Stomach smooth muscle (tissue), 2 donors: Measurements from ENCODE around the gene CUBN.

Experiments
- H3K27ac ChIP-seq: one replicate; pipeline ENCODE4 v1.7.0; 2013; ENCODE audit warnings: mild to moderate bottlenecking, low read length, inconsistent platforms
- H3K27me3 ChIP-seq, 2 donors: one replicate each; pipeline ENCODE4 v1.7.0; 2013; ENCODE audit warnings: low read length in 2 of 2; ENCODE audit not compliant: insufficient read depth in 2 of 2, control insufficient read depth in 1 of 2
- H3K36me3 ChIP-seq, 2 donors: one replicate each; pipeline ENCODE4 v1.7.0; 2013; ENCODE audit warnings: low read length in 2 of 2; ENCODE audit not compliant: control insufficient read depth in 2 of 2, insufficient read depth in 2 of 2
- H3K4me1 ChIP-seq: one replicate; pipeline ENCODE4 v1.7.0; 2013; ENCODE audit warnings: low read length; ENCODE audit not compliant: control insufficient read depth, insufficient read depth
- H3K4me3 ChIP-seq, 2 donors: one replicate each; pipeline ENCODE4 v1.7.0; 2013; ENCODE audit warnings: low read length in 2 of 2
- H3K9ac ChIP-seq, 2 donors: one replicate each; pipeline ENCODE4 v1.7.0; 2013; ENCODE audit warnings: low read length in 2 of 2, mild to moderate bottlenecking in 1 of 2
- H3K9me3 ChIP-seq, 2 donors: one replicate each; pipeline ENCODE4 v1.7.0; 2013; ENCODE audit warnings: low read length in 2 of 2; ENCODE audit not compliant: control insufficient read depth in 2 of 2
- donor health status: healthy.
- donor health status: Pancreatic carcinoma.

CUBN gene

GRCh38 chr10:16934461-16934860, 195.2 kb downstream of the CUBN start:
- no peak overlapping the region for H3K27ac ChIP-seq
- no peaks in the 10 kb centered on the region for H3K36me3 ChIP-seq
- no peak overlapping the region for H3K4me3 ChIP-seq
- H3K27me3 ChIP-seq: no peaks in the 10 kb centered on the region
- no peaks in the 10 kb centered on the region for H3K4me1 ChIP-seq
- no peak overlapping the region for H3K9ac ChIP-seq
- no peaks in the 10 kb centered on the region for H3K9me3 ChIP-seq

GRCh38 chr10:16933783-16934182, 195.8 kb downstream of the CUBN start:
- no peaks in the 10 kb centered on the region for H3K9me3 ChIP-seq
- H3K9ac ChIP-seq: no peak overlapping the region
- no peaks in the 10 kb centered on the region for H3K36me3 ChIP-seq
- no peak overlapping the region for H3K27ac ChIP-seq
- no peaks in the 10 kb centered on the region for H3K4me1 ChIP-seq
- H3K27me3 ChIP-seq: no peaks in the 10 kb centered on the region
- H3K4me3 ChIP-seq: no peak overlapping the region

DNA sequence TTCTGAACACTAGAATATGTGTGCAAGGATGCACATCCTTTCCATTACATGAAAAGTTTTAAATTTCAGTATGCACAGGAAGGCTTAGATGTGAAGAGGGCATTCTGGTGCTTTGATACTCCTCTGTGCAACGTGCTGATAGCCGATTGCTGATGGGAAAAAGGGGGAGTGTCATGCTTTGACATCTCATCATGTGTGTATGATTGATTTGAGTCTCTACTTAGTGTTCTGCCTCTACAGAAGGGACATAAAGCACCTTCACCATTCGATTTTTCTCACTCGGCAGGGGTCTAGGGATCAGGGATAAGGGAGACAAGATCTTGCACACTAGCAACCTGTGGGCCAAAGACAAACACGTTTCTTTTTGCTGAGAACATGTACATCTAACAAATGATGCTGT, 197.7 kb downstream of the CUBN start:
- Histone ChIP-seq H3K9me3 (no peaks in the 10 kb centered on the region), H3K4me3 (no peak overlapping the region), H3K27me3 (no peaks in the 10 kb centered on the region), H3K36me3 (no peaks in the 10 kb centered on the region), H3K27ac (no peak overlapping the region), H3K9ac (no peak overlapping the region), H3K4me1 (no peaks in the 10 kb centered on the region)

GRCh38 chr10:16930540-16930939, 199.1 kb downstream of the CUBN start:
- Histone ChIP-seq H3K4me3 (no peak overlapping the region), H3K27ac (no peak overlapping the region), H3K9me3 (no peaks in the 10 kb centered on the region), H3K4me1 (no peaks in the 10 kb centered on the region), H3K27me3 (no peaks in the 10 kb centered on the region), H3K36me3 (no peaks in the 10 kb centered on the region), H3K9ac (no peak overlapping the region)

DNA sequence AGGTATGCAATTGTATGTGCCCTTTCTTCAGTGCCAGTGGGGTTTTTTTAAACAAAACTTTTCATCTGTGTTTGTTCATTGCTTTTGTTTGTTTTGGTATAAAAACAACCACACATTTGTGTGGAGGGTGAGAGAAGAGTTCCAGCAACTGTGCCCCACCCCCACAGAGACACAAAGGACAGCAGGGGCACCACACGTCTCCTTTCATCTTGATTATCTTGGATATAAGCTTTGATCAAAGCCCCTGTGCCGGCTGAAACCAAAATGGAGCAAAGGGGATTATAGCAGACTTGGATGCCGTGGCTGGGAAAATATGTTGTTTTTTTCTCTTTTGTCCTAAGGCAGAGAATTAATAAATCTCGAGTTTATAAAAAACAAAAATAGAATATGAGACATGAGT, 200.5 kb downstream of the CUBN start:
- Histone ChIP-seq H3K4me3 (no peak overlapping the region), H3K4me1 (no peaks in the 10 kb centered on the region), H3K9ac (no peak overlapping the region), H3K36me3 (no peaks in the 10 kb centered on the region), H3K9me3 (no peaks in the 10 kb centered on the region), H3K27me3 (no peaks in the 10 kb centered on the region), H3K27ac (no peak overlapping the region)

GRCh38 chr10:16927546-16927945, 202.1 kb downstream of the CUBN start:
- H3K9me3 ChIP-seq: no peaks in the 10 kb centered on the region
- H3K27ac ChIP-seq: no peak overlapping the region

GRCh38 chr10:16923726-16924125, 205.9 kb downstream of the CUBN start:
- no peak overlapping the region for H3K9ac ChIP-seq
- no peaks in the 10 kb centered on the region for H3K27me3 ChIP-seq
- no peak overlapping the region for H3K27ac ChIP-seq
- H3K4me3 ChIP-seq: no peak overlapping the region
- no peaks in the 10 kb centered on the region for H3K4me1 ChIP-seq
- H3K9me3 ChIP-seq: no peaks in the 10 kb centered on the region
- H3K36me3 ChIP-seq: no peaks in the 10 kb centered on the region

More at GRCh38 chr10:16927546-16927945, 202.1 kb downstream of the CUBN start:
- no peaks in the 10 kb centered on the region for H3K36me3 ChIP-seq
- no peak overlapping the region for H3K4me3 ChIP-seq
- no peak overlapping the region for H3K9ac ChIP-seq
- no peaks in the 10 kb centered on the region for H3K4me1 ChIP-seq
- H3K27me3 ChIP-seq: no peaks in the 10 kb centered on the region

- Histone ChIP-seq H3K27me3 (no peaks in the 10 kb centered on the region), H3K9me3 (no peaks in the 10 kb centered on the region), H3K4me3 (no peak overlapping the region), H3K9ac (no peak overlapping the region), H3K27ac (no peak overlapping the region), H3K36me3 (no peaks in the 10 kb centered on the region), H3K4me1 (no peaks in the 10 kb centered on the region)
These were observed 206.3 kb downstream of the CUBN start for GRCh38 chr10:16923309-16923708.

DNA sequence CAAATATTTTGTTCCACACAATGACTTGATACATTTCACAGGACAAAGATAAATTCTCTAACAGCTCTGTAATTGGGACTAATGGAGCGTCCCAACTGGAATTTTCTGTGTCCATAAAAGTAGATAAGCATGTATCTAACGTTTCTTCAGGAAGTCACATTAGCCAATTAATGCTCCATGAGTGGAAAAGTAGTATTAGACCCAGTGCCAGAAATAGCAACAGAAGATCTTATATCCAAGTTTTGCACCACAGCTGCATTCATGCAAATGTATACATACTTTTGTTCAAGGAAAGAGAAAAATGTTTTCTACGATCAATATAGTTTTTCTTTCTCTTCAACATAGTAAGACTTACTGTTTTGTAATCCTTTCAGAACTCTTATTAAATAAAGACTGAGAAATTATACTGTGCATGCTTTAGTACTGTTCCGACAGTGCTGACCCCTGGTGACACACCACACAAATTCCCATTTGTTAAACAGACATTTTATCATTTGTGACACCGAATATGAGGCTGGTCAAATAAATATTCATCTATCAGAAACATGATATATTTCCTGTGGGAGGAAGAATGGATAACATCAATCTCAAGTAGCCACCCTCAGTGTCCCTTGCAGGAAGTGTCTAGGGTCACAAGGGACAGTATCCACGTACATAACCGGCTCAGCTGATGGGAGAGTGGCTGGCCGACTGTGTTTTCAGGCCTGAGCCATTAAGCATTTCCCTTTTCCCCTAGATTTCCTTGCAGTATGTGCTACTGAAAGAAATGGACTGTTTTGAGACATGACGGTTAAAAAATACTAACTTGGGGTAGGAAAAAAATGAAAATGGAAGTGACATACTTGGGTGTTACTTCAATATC, 210.3 kb downstream of the CUBN start:
- Histone ChIP-seq H3K4me1 (no peaks in the 10 kb centered on the region), H3K27me3 (no peaks in the 10 kb centered on the region), H3K9ac (no peak overlapping the region), H3K4me3 (no peak overlapping the region), H3K9me3 (no peaks in the 10 kb centered on the region), H3K36me3 (no peaks in the 10 kb centered on the region), H3K27ac (no peak overlapping the region)

- H3K27ac ChIP-seq: no peak overlapping the region
- no peaks in the 10 kb centered on the region for H3K36me3 ChIP-seq
- no peak overlapping the region for H3K4me3 ChIP-seq
- H3K9me3 ChIP-seq: no peaks in the 10 kb centered on the region
- no peak overlapping the region for H3K9ac ChIP-seq
- no peaks in the 10 kb centered on the region for H3K27me3 ChIP-seq
- no peaks in the 10 kb centered on the region for H3K4me1 ChIP-seq
These were observed 213.1 kb downstream of the CUBN start for GRCh38 chr10:16916496-16916895.

DNA sequence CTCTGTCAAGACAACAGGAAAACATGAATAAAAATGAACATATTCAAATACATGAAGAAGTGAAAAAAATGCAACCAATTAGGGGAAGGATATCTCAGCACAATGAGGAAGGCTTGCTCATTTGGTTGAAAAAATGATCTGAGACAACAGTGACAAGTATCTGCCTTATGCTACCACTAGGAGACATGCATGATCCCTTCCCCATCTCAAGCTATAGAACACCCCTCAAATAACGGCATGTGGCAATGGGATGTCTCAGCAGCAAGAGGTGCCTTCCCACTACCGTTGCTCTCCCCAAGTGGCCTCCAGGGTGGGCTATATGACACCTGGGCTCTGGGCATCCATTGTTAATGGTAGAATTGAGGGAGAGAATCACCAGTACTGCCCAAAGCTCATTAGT, 214.3 kb downstream of the CUBN start:
- Histone ChIP-seq H3K9ac (no peak overlapping the region), H3K27me3 (no peaks in the 10 kb centered on the region), H3K9me3 (no peaks in the 10 kb centered on the region), H3K36me3 (no peaks in the 10 kb centered on the region), H3K4me3 (no peak overlapping the region), H3K27ac (no peak overlapping the region), H3K4me1 (no peaks in the 10 kb centered on the region)
